HG03439 (cell line): ENCODE measurements around the gene HNRNPR.
"Not testable (repeated sequence)": the region's sequence is repeated elsewhere in the genome, so short reads cannot be mapped to it uniquely, and the experiment has no call there.

Source experiments
- ATAC-seq: cut with Tn5 transposase; IDR thresholded peaks from one replicate; pipeline ENCODE4 v1.9.1; 2021; ENCODE audit warnings: mild to moderate bottlenecking, moderate library complexity; ENCODE audit not compliant: unreplicated experiment

Gene HNRNPR

GRCh38 chr1:23331713-23332112 lies 12.4 kb downstream of the HNRNPR start:
- ATAC-seq = no peak

DNA sequence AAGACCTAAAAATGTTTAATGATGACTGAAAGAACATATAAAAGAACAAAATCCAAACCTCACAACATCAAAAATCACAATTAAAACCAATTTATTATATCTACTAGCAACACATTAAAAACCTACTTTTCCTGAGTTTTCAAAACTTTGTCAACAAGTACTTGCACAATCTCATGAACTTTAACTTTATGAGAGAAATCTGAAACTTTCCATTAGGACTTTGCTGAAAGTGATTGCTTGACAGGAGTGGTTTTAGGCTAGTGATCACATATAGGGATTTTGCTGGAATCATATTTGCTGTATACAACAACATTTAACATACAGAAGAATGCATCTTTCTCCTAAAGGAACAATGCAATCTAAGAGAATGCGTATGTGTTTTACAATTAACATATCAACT lies 13.2 kb downstream of the HNRNPR start:
- no peak for ATAC-seq

DNA sequence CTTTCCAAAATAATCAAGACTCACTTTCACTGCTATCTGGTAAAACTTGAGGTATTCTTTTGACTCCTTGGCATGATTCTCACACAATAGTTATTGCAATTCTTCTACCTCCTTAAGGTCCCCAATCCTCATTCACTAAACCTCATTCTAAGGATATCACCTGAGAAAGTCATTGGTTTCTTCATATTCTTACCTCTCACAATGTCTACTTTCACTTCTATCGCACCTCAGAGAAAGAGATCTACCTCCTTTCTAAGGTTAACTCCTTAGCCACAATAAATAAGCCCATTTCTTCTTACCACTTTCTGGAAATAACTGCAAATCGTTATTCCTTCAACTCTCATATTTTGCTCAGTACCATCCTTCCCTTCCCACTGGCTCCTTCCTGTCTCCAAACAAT lies 18.7 kb downstream of the HNRNPR start:
- no peak for ATAC-seq

DNA sequence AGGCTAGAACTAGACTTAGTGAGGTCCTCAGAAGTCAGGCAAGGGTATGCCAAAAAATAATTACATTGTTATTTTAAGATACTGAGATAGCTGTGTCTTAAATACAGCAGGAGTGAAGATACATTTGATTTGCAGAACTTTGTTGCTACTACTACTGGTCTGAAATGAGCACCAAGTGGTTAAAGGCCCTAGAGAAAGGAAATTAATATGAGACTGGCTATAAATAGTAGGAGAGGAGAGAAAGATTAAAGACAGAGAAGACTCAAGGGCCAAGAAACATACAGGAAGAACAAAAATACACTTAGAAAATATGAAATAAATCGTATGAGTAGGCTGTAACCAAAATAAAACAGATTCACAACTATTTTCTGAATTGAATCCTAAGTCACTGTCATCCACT lies 21.3 kb downstream of the HNRNPR start:
- no peak for ATAC-seq

DNA sequence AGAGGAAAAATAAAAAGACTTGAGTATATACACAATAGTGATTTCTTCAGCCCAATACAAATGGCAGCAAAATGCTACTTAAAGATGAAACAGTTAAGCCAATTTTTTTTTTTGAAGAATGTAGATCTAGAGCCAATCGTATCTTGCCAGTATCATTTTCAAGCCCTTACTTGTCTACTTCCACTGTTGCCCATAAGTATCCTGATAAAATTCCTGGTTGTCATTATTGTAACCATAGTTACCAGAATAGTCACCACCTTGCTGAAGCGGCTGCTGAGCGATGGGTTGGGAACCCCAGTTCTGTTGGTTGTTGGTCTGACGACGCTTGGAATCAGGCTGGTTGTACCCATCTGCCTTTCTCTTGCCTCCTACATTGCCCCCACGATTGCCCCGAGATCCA lies 33.8 kb downstream of the HNRNPR start:
- ATAC-seq = not testable (repeated sequence)

- ATAC-seq = no peak
Measured at GRCh38 chr1:23304140-23304620, 39.9 kb downstream of the HNRNPR start.

- no peak for ATAC-seq
Measured at GRCh38 chr1:23303524-23303923, 40.6 kb downstream of the HNRNPR start.

GRCh38 chr1:23296931-23297330 lies 47.2 kb downstream of the HNRNPR start:
- no peak for ATAC-seq

- ATAC-seq = no peak
Measured at GRCh38 chr1:23291706-23292105, 52.4 kb downstream of the HNRNPR start.

DNA sequence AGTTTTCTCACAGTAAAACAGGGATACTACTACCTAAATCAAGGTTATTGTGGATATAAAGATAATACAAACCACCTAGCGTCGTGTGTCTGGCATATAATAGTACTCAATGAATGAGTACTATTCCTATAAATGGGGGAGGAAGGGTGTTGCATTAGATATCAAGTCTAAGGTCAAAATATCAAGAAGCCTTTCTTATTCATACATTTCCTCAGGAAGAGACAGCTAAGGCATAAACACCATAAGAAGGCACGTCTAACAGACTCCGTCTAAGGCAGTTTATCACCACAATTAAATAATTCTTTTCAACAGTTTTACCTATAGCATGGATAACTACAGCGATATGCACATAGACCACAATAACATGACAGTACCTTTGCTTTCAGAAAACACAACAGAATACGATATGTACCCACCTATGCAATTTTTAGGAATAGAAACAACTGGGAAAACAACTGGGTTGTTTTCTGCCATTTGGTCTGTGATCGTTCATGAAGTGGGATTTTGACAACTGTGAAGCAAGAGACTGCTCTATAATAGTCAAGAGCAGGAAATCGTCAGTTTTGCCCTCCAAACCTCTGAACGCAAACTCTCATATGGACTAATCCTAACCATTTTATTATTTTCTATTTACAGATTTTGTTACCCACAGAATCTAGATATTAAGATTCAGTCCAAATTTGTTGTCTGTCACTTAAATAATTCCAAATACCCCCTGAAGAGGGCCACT lies 53.1 kb downstream of the HNRNPR start:
- no peak for ATAC-seq

- no peak for ATAC-seq
Measured at GRCh38 chr1:23288671-23289070, 55.4 kb downstream of the HNRNPR start.

DNA sequence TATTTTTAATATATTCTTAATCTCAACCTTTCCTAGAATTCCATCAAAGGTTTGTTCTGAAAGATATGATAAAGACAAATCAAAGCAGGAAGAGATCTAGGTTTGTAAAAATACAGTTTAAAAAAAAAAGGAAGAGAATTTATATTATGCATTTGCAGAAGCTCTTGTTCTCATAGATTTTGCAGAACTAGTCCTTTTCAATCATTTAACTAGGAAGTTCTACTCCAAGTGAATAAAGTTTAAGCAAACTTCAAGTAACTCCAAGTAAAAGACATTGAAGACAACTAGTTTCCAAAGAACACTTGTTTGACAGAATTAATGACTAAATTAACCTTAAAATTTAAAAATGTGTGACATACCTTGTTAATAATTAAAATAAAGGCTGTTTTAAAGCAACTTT lies 55.9 kb downstream of the HNRNPR start:
- no peak for ATAC-seq

DNA sequence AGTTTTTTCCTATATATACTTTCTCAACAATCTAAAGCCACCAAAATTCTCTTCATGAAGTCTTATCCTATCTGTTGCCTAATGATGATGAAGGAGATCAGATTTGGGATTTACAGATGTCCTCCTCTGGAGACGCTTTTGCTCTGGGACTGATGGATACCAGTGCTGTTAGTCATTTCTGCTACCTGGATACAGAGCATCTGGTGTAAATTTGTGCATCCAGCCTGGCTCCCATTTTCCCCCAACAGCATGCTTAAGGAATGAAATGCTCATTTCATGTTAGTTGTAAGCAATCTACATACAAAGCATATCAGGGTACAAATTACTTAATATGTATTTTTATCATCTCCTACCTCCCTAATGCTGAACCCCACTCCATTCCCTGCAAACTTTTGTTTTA lies 57.7 kb downstream of the HNRNPR start:
- ATAC-seq = no peak

GRCh38 chr1:23283667-23284602 lies 60.1 kb downstream of the HNRNPR start:
- no peak for ATAC-seq

- no peak for ATAC-seq
Measured at GRCh38 chr1:23282957-23283356, 61.1 kb downstream of the HNRNPR start.

GRCh38 chr1:23278717-23279116 lies 65.4 kb downstream of the HNRNPR start:
- no peak for ATAC-seq

- no peak for ATAC-seq
Measured at GRCh38 chr1:23276531-23276930, 67.6 kb downstream of the HNRNPR start.

- no peak for ATAC-seq
Measured at GRCh38 chr1:23274134-23274505, 70.0 kb downstream of the HNRNPR start.

DNA sequence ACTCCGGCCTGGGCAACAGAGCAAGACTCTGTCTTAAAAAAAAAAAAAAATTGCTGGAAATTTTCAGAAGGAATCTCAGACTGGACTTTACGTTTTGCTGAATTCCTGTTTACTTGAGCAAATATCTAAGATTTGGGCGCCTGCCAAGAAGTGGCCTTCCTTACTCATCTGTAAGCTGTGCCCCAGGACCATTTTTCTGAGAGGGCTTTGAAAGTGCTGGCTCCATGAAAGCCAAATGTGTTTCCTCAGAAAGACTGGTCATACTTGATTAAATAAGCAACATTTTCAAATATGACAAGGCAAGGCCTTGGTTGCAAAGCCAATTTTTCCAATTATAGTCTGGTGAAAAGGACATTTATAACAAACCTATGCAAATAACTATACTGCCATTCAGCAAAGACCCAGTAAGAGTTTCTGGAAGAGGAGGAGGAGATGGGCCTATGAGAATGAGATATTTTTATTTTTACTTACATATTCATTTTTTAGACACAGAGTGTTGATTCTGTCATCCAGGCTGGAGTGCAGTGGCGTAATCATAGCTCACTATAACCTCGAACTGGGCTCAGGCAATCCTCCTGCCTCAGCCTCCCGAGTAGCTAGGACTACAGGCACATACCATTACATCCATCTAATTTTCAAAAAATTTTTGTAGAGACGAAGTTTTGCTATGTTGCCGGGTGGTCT lies 70.5 kb downstream of the HNRNPR start:
- no peak for ATAC-seq

- ATAC-seq = no peak
Measured at GRCh38 chr1:23263380-23263887, 80.7 kb downstream of the HNRNPR start.

DNA sequence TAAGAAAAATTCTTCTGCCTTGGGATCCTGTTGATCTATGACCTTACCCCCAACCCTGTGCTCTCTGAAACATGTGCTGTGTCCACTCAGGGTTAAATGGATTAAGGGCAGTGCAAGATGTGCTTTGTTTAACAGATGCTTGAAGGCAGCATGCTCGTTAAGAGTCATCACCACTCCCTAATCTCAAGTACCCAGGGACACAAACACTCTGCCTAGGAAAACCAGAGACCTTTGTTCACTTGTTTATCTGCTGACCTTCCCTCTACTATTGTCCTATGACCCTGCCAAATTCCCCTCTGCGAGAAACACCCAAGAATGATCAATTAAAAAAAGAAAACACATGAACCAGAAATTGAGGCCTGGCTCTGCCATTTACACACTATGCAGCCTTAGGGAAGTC lies 86.0 kb downstream of the HNRNPR start:
- ATAC-seq = not testable (repeated sequence)
